ENCODE measurements around the gene RPS21. TPM values are rescaled to one million over a fixed set of nuclear protein-coding genes. Genes with fewer than 3 reads are reported as not detected.
A peak's percentile ranks its signal among the peaks of the same experiment; 100 is the strongest.

Gene RPS21
- total RNA-seq, 4 donors from 2014 or later = 1,582 to 2,182 (median 2,056) TPM

DNA sequence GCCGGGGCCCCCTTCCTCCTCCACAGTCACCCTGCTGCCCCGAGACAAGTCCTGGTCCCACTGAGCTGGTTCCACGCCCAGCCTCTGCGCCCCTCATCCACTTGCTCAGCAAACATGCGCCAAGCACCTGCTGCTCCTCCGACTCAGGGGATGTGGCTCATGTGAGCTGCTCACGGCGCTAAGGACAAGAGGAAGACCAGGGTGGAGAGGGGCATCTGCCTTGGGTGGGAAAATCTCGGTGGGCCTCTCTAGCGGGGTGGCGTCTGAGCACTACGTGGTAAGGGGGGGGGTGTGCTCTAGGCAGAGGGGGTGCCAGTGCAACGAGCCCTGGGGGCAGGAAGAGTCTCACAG, 24.3 kb upstream of the RPS21 start:
- DNase-seq (ENCODE audit: low spot score) (no peak), ATAC-seq (ENCODE audit: low FRiP score) (no peak)
- TF ChIP-seq, protein P1, sequence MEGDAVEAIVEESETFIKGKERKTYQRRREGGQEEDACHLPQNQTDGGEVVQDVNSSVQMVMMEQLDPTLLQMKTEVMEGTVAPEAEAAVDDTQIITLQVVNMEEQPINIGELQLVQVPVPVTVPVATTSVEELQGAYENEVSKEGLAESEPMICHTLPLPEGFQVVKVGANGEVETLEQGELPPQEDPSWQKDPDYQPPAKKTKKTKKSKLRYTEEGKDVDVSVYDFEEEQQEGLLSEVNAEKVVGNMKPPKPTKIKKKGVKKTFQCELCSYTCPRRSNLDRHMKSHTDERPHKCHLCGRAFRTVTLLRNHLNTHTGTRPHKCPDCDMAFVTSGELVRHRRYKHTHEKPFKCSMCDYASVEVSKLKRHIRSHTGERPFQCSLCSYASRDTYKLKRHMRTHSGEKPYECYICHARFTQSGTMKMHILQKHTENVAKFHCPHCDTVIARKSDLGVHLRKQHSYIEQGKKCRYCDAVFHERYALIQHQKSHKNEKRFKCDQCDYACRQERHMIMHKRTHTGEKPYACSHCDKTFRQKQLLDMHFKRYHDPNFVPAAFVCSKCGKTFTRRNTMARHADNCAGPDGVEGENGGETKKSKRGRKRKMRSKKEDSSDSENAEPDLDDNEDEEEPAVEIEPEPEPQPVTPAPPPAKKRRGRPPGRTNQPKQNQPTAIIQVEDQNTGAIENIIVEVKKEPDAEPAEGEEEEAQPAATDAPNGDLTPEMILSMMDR (IDR thresholded peaks at IDR 0.05) = no peak

DNA sequence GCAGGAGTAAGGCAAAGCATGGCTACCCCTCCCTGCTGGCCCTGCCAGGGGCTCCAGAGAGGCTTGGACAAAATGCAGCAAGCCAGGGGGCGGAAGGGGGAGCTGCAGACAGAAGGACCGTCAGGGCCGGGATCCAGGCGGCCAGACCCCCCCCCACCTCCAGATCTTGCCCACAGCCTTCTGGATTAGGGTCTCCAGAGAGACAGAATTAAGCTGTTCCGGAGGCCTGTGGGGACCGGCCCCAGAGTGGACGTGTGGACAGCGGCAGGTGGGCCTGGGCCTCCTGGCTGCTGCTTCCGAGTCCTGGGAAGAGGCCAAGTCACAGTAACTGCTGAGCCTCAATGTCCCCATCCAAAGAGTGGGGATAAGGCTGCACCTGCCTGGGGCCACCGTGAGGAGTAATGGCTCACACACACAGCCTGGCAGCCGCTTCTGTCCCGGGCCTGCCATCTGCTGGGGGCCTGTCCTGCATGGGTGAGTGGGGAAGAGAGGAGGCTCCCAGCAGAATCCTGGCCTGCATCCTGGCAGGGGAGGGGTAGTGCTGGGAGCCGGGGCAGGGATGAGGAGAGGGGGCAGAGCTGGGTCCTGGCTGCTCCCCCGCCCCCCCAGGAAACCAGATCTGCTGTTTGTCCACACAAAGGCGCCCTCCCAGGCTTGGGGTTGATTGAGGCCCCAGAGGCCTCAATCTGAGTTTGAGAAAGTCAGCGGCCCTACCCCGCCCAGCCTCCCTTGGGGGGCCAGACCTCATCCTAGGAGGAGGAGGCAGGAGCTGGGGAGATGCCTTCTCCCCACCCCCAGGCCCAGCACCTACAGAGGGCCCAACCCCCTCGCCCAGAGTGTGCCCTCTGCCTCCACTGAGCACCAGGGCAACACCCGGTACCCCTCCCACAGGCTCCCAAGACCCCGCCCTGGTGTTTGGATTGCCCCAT, 23.6 kb upstream of the RPS21 start:
- no peak for ATAC-seq (ENCODE audit: low FRiP score)
- TF ChIP-seq, protein P1 (IDR thresholded peaks at IDR 0.05) = no peak
- no peak for DNase-seq (ENCODE audit: low spot score)

DNA sequence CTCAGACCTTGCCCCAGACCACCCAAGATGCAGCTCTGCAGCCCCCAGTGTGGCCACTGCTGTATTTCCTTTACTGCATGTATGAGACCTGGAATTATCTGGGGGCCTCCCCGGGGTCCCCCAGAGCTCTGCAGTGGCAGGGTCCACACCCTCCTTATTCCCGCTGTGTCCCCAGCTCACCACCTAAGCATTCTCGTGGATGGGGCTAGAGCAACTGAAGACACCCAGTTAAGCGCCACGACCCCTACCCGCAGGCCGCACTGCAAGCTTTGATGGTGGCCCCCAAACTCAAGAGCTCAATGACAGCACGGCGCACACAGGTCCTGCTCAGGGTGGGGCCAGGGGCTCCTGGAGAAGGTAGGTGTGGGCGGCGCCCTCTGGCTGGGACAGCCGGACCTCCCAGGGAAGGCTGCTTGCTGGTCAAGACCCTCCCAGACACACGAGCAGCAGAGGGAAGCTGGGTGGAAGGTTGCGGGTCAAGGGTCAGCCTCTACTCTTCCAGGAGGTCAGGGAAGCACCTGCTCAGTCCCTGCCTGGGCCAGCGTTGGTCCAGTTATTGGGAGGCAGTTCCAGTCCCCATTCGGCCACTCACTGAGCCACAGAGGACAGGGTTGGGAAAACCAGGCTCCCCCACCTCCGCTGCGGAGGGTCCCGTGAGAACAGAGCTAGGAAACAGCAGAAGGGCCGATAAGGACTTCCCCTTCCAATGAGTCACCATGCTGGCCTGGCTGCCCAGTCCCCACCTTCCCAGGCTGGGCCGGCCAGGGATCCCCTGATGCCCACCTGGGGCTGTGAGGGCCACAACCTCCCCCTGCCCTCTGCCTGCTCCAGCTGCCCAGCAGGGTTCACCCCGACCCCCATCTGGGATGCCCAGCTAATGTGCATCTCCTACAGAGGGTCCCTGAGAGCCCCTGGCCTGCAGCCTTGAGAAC, 22.7 kb upstream of the RPS21 start:
- TF ChIP-seq, protein P1 (IDR thresholded peaks at IDR 0.05) = no peak
- no peak for DNase-seq (ENCODE audit: low spot score)
- peak; percentile 26 for ATAC-seq (ENCODE audit: low FRiP score)

DNA sequence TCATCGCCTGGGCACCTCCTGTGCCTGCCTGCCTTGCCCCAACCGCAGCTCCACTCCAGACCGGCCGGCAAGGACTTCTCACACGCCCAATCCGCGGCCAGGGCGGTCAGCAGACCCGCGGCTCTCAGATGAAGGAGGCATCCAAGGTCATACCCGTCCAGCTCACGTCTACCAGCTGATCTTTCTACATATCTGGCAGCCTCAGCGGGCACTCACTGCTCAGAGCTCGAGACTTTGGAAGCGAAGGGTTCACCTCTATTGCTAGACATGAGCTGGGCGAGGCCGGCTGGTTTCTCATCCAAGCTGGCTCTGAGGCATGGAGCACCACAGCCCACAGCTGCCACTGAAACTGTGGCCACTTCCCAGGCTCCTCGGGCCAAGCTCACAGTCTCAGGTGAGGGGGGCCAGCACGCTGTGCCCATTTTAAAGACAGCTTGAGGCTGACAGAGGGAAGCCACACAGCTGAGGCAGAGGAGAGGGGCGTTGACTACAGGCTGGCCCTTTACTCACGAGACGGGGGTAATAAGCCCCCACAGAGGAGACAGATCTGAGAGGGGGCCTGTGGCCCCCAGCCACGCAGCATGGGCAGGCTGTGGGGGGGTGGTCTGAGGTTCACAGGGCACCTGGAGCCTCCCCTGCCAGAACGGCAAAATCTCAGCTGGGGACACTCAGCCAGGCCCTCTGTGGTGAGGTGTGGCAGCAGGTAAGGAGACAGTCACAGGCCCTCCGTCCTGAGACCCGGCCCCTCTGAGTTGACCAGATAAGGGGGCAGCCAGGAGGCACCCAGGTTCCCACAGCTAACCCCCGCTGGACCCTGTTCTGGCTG, 21.8 kb upstream of the RPS21 start:
- DNase-seq (ENCODE audit: low spot score) (no peak), ATAC-seq (ENCODE audit: low FRiP score) (peak; percentile 28)
- TF ChIP-seq, protein P1 (IDR thresholded peaks at IDR 0.05) = no peak

DNA sequence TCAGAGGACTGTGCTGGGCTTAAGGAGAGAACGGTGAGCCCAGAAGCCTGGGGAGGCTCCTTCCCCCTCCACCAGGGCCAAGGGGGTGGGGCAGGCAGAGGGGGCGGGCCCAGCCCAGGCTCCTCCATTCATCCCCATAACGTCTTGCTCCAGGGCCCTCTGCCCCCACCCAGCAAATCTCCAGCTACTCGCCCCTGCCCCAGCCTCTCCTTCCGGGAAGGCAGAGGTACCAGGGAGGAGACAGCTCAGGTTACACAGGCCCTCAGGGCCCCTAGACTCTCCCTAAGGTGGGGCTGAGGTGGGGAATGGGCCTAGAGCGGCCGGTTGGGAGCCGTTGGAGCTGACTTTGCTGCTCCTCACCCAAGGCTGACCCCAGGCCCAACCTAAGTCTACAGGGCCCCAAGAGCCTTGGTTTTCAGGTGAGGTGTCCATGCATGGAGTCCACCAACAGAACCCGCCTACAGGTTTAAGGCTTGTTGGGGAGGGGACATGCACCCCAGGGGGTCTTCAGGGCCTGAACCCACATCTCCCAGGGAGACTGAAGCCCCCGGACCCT, 21.0 kb upstream of the RPS21 start:
- no peak for DNase-seq (ENCODE audit: low spot score)
- ATAC-seq (ENCODE audit: low FRiP score) = peak; percentile 25
- TF ChIP-seq, protein P1 (IDR thresholded peaks at IDR 0.05) = no peak
